NCI-H1436 treated with DMSO at 0.1 percent for 48 hours (cell line): ENCODE data around the gene FABP3.
"Not testable (repeated sequence)": the region's sequence is repeated elsewhere in the genome, so short reads cannot be mapped to it uniquely, and the experiment has no call there.

Experiments
- DNase-seq: peaks from one replicate; lab custom pipeline; 2025; lab: John Stamatoyannopoulos, UW

The FABP3 gene

DNA sequence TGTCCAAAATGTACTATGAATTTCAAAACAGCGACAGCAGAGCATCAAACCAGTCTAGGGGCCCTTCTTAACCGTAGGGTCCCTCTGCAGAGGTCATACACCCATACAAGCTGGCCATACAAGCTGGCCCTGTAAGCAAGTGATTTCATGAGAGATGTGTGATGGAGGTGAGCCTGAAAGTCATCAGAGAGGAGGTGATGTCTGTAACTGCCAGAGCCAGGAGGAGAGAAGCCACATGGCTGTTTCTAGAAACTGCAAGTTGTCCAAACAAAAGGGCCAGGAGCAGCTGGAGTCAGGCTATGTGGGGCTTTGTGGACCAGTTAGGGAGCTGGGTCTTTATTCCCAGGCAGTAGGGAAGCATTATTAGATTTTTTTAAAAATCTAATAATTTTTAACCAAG lies 25.4 kb upstream of the FABP3 start:
- no peak for DNase-seq

- no peak for DNase-seq
Measured at GRCh38 chr1:31397360-31398095, 24.7 kb upstream of the FABP3 start.

DNA sequence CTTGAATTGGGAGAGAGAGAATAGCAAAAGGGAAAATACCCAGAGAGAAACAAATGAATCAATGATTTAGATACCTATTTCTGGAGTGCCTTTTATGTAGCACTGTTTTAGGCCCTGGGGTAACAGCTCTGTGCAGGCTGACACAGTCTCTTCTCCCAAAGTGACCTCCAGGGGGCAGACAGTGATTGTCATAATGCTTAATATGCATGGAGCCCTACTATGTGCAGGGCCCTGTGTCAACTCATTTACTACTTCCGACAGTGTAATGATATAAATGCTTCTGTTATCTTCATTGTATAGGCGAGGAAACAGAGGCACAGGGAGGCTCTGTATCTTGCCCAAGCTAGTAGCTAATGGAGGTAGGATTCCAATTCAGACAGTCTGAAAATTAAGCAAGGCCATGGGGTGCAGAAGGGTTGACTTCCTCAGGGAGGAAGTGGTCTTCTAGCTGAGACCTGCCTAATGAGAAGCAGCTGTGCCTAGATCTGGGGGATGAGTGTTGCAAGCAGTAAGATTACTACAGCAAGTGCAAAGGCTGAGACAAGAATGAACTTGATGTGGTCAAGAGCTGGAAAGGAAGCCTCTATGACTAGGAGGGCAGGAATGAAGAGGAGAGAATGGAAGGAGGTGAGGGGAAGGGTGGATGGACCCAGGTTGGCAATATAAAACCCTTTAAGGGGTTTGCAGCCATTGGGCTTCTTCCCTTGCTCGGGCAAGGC lies 23.9 kb upstream of the FABP3 start:
- no peak for DNase-seq

DNA sequence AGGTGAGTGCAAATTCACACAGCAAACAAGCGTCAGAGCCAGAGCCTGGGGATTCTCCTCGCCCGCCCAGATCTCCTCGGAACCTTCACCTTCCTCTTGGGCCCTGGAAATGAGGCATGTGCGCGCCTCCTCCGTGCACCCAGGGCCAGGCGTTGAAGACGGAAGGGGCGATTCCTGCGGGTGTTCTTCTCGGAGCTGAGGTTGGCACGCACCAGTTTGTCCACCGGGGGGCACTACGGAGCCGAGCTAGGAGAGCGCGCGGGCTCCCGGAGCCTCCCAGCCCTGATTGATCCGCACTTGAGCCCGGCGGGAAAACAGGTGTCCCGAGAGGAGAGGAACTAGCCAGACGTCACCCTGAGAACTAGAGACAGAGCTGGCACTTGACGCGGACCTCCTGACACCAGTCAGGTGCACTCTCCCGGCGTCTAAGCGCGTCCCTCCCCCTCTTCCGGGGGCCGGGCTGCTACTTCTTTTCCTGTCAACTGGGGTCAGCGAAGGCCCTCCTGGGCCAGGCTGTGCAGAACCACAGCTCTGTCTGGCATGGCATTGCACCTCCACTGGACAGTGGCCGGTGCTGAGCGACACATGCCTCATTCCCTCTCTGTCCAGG lies 21.8 kb upstream of the FABP3 start:
- peak; percentile 59 for DNase-seq

- DNase-seq = no peak
Measured at GRCh38 chr1:31393463-31393862, 20.6 kb upstream of the FABP3 start.

GRCh38 chr1:31390071-31390470 lies 17.2 kb upstream of the FABP3 start:
- DNase-seq = no peak

DNA sequence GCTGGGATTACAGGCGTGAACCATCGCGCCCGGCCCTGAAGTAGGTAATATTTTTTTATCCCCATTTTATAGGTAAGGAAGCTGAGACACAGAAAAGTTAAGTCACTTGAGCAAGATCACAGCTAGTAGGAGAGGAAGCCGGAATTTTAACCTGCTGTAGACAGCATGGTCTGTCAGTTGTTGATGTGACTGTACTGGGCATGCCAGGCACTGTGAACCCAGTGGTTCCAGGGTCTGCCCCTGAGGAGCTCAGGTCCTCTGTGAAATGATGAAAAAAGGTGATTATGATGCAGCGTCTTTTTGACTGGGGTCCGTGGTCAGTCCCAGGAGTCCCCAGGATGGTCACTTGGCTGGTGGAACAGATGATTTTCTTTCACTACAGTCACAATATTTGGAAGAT lies 16.7 kb upstream of the FABP3 start:
- DNase-seq = no peak

DNA sequence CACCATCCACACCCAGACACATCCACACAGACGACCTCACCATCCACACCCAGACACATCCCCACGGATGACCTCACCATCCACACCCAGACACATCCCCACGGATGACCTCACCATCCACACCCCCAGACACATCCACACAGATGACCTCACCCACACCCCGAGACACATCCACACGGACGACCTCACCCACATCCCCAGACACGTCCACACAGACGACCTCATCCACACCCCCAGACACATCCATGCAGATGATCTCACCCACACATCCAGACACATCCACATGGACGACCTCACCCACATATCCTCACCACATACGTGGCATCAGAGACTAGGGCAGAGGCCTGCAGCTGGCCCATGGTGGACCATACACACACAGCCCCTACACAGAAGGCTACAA lies 14.7 kb upstream of the FABP3 start:
- DNase-seq = no peak

DNA sequence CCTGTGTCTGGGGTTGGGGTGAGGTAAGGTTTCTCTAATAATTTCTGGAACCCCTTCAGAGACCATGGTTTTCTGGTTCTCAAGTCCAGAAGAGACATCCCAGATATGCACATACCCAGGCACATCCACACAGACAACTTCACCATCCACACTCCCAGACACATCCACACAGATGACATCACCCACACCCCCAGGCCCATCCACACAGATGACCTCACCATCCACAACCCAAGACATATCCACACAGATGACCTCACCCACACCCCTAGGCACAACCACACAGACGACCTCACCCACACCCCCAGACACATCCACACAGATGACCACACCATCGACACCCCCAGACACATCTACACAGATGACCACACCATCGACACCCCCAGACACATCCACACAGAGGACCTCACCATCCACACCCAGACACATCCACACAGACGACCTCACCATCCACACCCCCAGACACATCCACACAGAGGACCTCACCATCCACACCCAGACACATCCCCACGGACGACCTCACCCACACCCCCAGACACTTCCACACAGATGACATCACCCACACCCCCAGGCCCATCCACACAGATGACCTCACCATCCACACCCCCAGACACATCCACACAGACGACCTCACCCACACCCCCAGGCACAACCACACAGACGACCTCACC lies 13.8 kb upstream of the FABP3 start:
- not testable (repeated sequence) for DNase-seq

DNA sequence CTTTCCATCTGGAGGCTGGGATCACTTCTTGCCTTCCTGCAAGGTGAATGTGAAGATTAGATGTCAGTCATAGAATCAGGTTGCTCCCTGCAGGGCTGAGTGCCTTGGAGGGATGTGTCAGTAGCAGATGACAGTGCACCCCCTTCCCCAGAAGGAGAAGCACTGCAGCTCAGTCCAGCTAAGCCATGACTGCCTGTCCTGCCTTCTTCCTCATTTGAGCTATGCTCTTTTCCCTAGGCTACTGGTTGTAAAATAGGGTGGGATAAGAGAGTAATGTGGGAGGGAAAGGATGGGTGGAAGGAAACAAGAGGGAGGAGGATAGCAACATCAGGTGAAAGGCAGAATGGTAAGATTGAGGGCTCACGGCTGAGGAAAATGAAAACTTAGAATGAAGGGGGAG lies 11.1 kb upstream of the FABP3 start:
- no peak for DNase-seq

DNA sequence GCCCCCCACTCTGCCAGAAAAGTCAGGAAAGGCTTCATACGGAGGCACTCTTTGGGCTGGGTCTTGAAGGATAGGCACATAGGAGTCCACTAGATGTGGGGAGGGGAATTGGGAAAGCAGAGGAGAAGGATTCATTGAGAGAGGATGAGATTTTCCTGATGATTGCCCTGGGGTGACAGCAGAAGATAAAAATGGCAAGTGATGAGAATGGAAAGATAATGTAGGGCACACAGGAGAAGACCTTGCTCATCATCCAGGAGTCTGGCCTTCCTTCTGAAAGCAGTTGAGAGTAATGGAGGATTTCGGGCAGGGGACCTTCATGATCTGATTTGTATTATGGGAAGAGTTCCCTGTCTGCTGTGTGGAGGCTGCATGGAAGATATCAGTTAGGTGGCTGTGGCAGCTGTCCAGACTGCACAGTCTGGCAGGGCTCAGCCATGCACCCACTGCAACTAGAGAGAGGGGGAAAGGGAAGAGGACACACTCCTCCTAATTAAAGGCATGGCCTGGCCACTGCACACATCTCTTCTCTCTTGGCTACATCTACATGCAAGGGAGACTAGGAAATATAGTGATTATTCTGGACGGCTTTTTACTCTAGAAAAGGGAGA lies 9.6 kb upstream of the FABP3 start:
- DNase-seq = no peak

GRCh38 chr1:31381394-31382294 lies 8.8 kb upstream of the FABP3 start:
- DNase-seq = no peak

DNA sequence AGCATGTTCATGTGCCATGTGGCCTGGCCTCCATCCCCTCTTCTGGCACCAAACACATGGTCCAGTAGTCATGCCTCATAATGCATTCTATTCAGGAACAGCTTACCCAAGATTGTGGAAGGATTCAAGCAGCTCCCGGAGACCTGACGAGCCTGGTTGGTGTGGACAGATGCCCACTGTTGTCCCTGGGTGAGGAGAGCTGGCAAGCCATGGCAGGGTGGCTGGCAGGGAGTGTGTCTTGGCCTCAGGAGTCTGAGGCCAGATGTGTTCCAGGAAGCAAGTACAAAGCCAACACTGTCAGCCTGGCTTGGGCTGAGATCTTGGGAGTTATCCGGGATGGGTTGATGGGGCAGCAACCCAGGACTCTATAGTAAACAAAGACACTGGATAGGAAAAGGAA lies 7.3 kb upstream of the FABP3 start:
- no peak for DNase-seq

GRCh38 chr1:31378001-31378400 lies 5.1 kb upstream of the FABP3 start:
- DNase-seq = no peak

DNA sequence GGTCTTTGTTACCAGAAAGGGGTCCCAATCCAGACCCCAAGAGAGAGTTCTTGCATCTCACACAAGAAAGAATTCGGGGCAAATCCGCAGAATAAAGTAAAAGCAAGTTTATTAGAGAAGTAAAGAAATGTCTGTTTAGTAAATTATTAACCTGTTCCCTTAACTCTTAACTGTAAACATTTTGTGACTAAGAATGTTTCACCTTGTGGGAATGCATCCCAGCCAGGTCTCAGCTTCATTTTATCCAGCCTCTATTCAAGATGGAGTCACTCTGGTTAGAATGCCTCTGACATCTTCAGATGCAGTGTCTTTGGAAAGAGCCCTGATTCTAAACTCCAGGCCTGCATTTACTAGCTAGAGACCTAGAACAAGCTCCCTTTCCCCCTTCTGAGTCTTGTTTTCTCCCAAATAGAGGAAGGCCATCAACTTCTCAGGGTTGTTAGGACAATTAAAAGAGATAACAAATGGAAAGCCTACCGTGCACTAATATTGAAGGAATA lies 4.5 kb upstream of the FABP3 start:
- no peak for DNase-seq

GRCh38 chr1:31376375-31377134 lies 3.7 kb upstream of the FABP3 start:
- no peak for DNase-seq

DNA sequence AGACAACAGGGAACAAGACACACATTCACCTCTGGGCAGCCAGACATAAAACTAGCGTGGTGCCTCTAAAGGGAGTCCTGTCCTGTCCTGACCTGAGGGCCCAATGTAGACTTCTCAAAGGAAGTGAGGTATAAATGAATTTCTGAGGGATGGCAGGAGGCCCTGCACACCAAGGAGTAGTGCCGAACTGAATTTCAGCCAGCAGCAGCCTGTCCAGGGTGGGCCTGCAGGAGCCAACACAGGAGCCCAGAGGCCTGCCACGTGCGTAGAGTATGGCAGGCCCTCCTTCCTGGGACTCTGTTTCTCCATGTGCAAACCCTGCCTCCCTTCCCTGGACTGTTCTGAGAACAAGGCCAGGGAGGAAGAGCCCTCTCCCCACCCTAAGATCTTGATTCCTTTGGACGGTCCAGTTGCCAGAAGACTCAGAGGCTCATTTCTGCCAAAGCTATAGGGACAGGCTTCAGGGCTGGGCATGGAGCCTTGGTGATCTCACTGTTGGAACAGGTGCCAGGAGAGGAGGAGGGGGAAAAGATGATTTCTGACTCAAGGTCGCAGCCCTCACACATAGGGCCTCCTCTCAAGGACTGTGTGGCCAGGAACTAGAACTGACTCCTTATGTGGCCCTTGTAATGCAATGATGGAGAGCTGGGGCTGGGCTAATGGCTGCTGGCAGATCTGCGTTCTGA lies 1.8 kb upstream of the FABP3 start:
- DNase-seq = no peak

- DNase-seq = no peak
Measured at GRCh38 chr1:31373897-31374486, 1.1 kb upstream of the FABP3 start.

DNA sequence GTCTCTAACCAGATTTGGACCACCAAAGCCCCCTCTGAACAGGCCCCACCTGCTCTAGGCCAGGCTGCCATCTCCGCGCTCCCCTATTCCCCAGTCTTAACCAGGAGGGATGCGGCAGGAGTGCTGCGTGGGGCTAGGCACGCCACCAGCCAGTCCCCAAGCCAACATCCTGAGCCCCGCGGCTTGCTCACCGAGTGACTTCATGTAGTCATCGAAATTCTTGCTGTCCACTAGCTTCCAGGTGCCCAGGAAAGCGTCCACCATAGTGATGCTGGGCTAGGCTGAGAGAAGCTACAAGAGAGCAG lies 173 bp downstream of the FABP3 start:
- no peak for DNase-seq

DNA sequence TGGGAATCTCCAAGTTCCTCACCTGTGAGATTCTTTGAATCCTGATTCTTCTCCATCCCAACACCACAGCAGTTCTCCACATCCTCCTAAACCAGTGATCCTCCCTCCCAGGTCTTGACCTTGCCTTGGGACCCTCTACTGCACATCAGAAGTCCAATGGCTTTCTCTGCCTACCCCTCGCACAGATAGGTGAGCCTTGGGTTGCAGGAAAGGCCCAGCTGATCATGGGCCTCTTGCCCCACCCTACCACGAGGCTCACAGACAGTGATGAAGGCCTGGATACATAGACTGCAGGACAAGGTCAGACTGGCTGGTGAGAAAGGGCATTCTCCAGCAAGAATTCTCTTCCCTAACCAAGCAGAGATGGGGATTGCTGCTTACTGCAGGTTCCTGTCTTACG lies 825 bp downstream of the FABP3 start:
- no peak for DNase-seq
